ENCODE measurements around the gene CEP112.

CEP112 gene

GRCh38 chr17:66040402-66040801 lies 151.5 kb downstream of the CEP112 start:
- DNase-seq = no peak
- peak; percentile 32 for TF ChIP-seq CTCF (IDR thresholded peaks at IDR 0.05; ENCODE audit: low read depth, low read length)
- H3K9me3 ChIP-seq = no peaks in the 10 kb centered on the region
- no peaks in the 10 kb centered on the region for H3K4me1 ChIP-seq
- peaks cover 6% of the 10 kb centered on the region; the same call in 1 of the 2 replicates for H3K27me3 ChIP-seq
- no peaks in the 10 kb centered on the region for H3K36me3 ChIP-seq
- H3K4me3 ChIP-seq (ENCODE audit: low read depth, low read length) = no peak overlapping the region

GRCh38 chr17:66038125-66038524 lies 153.8 kb downstream of the CEP112 start:
- no peaks in the 10 kb centered on the region for H3K4me1 ChIP-seq
- no peaks in the 10 kb centered on the region for H3K36me3 ChIP-seq
- TF ChIP-seq CTCF (IDR thresholded peaks at IDR 0.05; ENCODE audit: low read depth, low read length) = no peak
- no peak overlapping the region for H3K4me3 ChIP-seq (ENCODE audit: low read depth, low read length)
- DNase-seq = no peak
- no peaks in the 10 kb centered on the region for H3K9me3 ChIP-seq
- peaks cover 5% of the 10 kb centered on the region; the same call in 1 of the 2 replicates for H3K27me3 ChIP-seq

GRCh38 chr17:66037221-66037620 lies 154.7 kb downstream of the CEP112 start:
- H3K4me3 ChIP-seq (ENCODE audit: low read depth, low read length) = no peak overlapping the region
- H3K9me3 ChIP-seq = no peaks in the 10 kb centered on the region

GRCh38 chr17:66032082-66032712 lies 159.7 kb downstream of the CEP112 start:
- TF ChIP-seq CTCF (IDR thresholded peaks at IDR 0.05; ENCODE audit: low read depth, low read length) = no peak
- Histone ChIP-seq H3K36me3 (no peaks in the 10 kb centered on the region), H3K4me1 (no peaks in the 10 kb centered on the region)

More at GRCh38 chr17:66037221-66037620, 154.7 kb downstream of the CEP112 start:
- peaks cover 5% of the 10 kb centered on the region; the same call in 1 of the 2 replicates for H3K27me3 ChIP-seq
- no peaks in the 10 kb centered on the region for H3K36me3 ChIP-seq
- no peak for TF ChIP-seq CTCF (IDR thresholded peaks at IDR 0.05; ENCODE audit: low read depth, low read length)
- no peaks in the 10 kb centered on the region for H3K4me1 ChIP-seq
- DNase-seq = no peak

GRCh38 chr17:66025551-66025950 lies 166.4 kb downstream of the CEP112 start:
- Histone ChIP-seq H3K4me3 (ENCODE audit: low read depth, low read length) (no peak overlapping the region), H3K27me3 (no peaks in the 10 kb centered on the region), H3K4me1 (no peaks in the 10 kb centered on the region), H3K9me3 (no peaks in the 10 kb centered on the region), H3K36me3 (no peaks in the 10 kb centered on the region)
- TF ChIP-seq CTCF (IDR thresholded peaks at IDR 0.05; ENCODE audit: low read depth, low read length) = no peak
- no peak for DNase-seq

More at GRCh38 chr17:66032082-66032712, 159.7 kb downstream of the CEP112 start:
- no peak overlapping the region for H3K4me3 ChIP-seq (ENCODE audit: low read depth, low read length)
- H3K27me3 ChIP-seq = peaks cover 2% of the 10 kb centered on the region; the same call in 1 of the 2 replicates
- no peak for DNase-seq
- H3K9me3 ChIP-seq = no peaks in the 10 kb centered on the region

- Histone ChIP-seq H3K4me1 (no peaks in the 10 kb centered on the region), H3K4me3 (ENCODE audit: low read depth, low read length) (no peak overlapping the region), H3K9me3 (no peaks in the 10 kb centered on the region), H3K36me3 (no peaks in the 10 kb centered on the region), H3K27me3 (0 out of 2 replicates have a peak, but pooled peaks cover 7% of the 10 kb centered on the region)
- peak; percentile 47 for TF ChIP-seq CTCF (IDR thresholded peaks at IDR 0.05; ENCODE audit: low read depth, low read length)
- DNase-seq = no peak
These were observed 170.2 kb downstream of the CEP112 start for GRCh38 chr17:66021757-66022156.

Data from BE2C (cell line).